ENCODE results near the gene SARDH. TPM values are rescaled to one million over a fixed set of nuclear protein-coding genes. Genes with fewer than 3 reads are reported as not detected.

The SARDH gene
- total and polyA plus RNA-seq, 8 donors = 3.9 to 13.9 (median 9.9) TPM

DNA sequence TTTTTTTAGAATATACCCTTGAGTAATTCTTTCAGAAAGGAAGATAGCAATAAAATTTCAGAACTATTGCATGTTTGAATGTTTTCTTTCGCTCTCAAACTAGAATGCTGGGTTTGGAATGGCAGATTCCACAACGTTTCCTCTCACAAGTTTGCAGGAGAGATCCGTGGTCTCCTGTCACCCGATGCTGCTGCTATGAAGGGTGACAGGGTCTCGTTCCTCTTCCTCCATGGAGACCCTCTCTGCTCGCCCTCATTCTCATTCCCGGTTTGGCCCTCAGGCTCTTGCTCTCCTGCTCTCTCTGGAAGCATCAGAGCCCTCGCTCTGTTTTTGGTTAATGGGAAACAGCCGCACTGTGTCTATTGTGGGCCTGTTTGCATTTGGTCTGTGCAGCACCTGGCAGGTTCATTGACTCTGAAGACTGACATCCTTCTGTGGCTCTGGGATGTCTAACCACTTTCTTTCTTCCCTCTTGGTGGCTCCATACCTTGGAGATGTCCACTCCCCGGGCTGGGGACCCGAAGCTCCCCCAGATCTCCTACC is 116.4 kb downstream of the SARDH start:
- H3K27ac ChIP-seq = no peak overlapping the region
- peaks cover 0 to 56% of the 10 kb centered on the region in 2 donors for H3K27me3 ChIP-seq
- TF ChIP-seq, protein P1, sequence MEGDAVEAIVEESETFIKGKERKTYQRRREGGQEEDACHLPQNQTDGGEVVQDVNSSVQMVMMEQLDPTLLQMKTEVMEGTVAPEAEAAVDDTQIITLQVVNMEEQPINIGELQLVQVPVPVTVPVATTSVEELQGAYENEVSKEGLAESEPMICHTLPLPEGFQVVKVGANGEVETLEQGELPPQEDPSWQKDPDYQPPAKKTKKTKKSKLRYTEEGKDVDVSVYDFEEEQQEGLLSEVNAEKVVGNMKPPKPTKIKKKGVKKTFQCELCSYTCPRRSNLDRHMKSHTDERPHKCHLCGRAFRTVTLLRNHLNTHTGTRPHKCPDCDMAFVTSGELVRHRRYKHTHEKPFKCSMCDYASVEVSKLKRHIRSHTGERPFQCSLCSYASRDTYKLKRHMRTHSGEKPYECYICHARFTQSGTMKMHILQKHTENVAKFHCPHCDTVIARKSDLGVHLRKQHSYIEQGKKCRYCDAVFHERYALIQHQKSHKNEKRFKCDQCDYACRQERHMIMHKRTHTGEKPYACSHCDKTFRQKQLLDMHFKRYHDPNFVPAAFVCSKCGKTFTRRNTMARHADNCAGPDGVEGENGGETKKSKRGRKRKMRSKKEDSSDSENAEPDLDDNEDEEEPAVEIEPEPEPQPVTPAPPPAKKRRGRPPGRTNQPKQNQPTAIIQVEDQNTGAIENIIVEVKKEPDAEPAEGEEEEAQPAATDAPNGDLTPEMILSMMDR (IDR thresholded peaks at IDR 0.05) = no peak
- intact Hi-C loops (cut with DNase I) = no loop called here
- H3K4me3 ChIP-seq = no peak overlapping the region
- H3K36me3 ChIP-seq = no peaks in the 10 kb centered on the region
- DNase-seq (peak in 1 of 4 donors; percentile 5), ATAC-seq (no peak)
- H3K4me1 ChIP-seq = no peaks in the 10 kb centered on the region
- H3K9me3 ChIP-seq = peaks cover 0 to 17% of the 10 kb centered on the region in 2 donors

DNA sequence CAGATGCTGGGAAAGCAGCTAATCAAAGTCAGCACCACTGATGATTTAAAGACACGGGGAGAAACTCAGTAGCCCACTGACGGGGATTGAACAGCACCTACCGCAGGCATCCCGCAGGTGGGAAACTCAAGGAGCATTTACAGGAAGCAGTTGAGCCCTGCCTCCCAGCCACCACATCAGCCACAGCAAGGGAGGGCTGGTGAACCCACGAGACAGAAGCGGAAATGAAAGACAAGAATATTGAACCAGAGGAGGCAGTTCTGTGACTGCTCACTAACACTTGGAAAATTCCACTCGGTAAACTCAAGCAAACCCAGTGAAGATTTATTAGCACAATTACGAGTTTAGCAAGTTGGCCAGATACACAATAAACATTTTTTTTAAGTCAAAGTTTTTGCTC is 118.4 kb downstream of the SARDH start:
- ATAC-seq (no peak), DNase-seq (peak in 1 of 4 donors; percentile 31)
- Histone ChIP-seq H3K27me3 (peaks cover 3 to 76% of the 10 kb centered on the region in 2 donors), H3K4me3 (no peak overlapping the region), H3K9me3 (no peaks in the 10 kb centered on the region), H3K36me3 (no peaks in the 10 kb centered on the region), H3K27ac (no peak overlapping the region), H3K4me1 (no peaks in the 10 kb centered on the region)
- TF ChIP-seq, protein P1 (IDR thresholded peaks at IDR 0.05) = no peak
- intact Hi-C loops (cut with DNase I) = no loop called here

DNA sequence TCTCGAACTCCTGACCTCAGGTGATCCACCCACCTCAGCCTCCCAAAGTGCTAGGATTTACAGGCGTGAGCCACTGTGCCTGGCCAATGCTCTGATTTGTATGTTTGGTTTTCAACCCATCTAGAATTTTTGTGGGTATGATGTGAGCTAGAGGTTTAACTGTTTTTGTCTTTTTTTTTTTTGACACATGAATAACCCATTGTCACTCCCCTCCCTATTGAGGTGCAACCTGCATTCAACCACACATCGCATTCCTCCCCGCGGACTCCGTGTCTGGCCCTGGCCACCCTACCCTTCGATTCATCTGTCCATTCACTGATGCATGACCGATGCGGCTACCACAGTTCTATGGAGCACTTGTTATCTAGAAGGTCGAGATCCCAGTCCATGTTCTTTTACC is 119.4 kb downstream of the SARDH start:
- Histone ChIP-seq H3K9me3 (no peaks in the 10 kb centered on the region), H3K4me1 (no peaks in the 10 kb centered on the region), H3K27ac (no peak overlapping the region), H3K4me3 (no peak overlapping the region), H3K27me3 (peaks cover 6 to 87% of the 10 kb centered on the region in 2 donors), H3K36me3 (no peaks in the 10 kb centered on the region)
- DNase-seq (peak in 1 of 4 donors; percentile 7), ATAC-seq (no peak)
- intact Hi-C loops (cut with DNase I) = no loop called here
- TF ChIP-seq, protein P1 (IDR thresholded peaks at IDR 0.05) = no peak

DNA sequence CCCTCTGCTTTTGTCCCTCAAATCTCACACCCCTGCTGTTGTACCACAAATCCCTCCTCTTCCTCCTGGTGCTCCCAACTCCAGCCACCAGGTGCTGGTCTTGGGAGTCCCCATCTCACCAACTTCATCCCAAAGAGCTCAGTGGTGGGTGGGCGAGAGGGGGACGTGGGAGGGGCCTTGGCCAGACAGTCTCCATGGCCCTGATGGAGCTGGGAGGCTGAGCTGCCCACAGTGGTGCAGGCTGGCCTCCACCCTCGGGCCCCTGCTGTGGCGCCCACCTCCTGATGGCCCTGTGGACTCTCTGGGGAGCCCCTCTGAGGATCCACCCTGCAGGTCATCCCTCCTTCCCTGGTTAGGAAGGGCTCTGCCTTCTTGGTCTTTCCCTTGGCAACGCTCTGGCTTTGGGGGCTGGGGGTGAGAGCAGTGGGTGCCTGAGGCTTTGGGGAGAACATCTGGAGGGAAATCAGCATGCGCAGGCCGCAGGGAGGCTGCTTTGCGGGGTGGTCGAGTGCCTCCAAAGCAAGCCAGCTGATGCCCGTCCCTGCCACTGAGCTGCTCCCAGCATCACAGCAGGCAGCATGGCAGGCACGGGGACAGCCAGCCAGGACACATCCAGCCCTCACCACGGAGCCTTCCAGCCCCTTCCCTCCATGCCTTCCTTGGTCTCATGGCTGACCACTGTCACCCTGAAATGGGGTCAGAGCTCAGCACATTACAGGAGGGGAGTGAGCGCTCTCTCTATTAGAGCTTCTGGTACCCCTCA is 121.3 kb downstream of the SARDH start:
- Histone ChIP-seq H3K9me3 (no peaks in the 10 kb centered on the region), H3K4me3 (no peak overlapping the region), H3K27me3 (peaks cover 6 to 88% of the 10 kb centered on the region in 2 donors), H3K36me3 (no peaks in the 10 kb centered on the region), H3K4me1 (no peaks in the 10 kb centered on the region), H3K27ac (no peak overlapping the region)
- TF ChIP-seq, protein P1 (IDR thresholded peaks at IDR 0.05) = no peak
- ATAC-seq (no peak), DNase-seq (peak in 1 of 4 donors; percentile 59)
- intact Hi-C loops (cut with DNase I) = no loop called here

DNA sequence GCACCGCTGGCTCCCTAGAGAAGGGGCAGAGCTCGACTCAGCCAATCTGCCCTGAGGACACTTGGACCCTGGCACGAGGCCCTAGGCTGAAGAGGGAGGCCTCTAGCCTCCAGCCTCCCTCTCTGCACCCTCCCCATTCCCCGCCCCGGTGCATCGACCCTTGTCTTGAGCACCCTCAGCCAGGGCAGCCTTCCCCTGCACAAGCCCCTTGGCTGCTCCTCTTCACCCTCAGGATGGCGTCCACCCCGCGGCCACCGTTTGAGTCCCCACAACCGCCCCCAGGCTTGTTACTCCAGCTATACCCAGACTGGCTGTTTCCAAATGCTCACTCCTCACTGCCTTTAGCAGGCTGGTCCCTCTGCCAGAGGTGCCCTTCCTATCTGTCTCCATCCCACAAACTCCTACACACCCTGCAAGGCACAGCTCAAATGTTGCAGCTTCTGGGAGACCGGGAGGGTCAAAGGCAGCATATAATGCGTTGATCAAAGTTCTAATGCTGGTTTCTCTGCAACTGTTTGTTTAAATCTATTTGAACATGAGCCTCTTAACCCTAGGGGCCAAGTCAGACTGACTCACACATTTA is 122.5 kb downstream of the SARDH start:
- Histone ChIP-seq H3K36me3 (no peaks in the 10 kb centered on the region), H3K4me3 (no peak overlapping the region), H3K9me3 (no peaks in the 10 kb centered on the region), H3K27me3 (peaks cover 10 to 95% of the 10 kb centered on the region in 2 donors), H3K4me1 (no peaks in the 10 kb centered on the region), H3K27ac (no peak overlapping the region)
- DNase-seq (peak in 1 of 4 donors; percentile 61), ATAC-seq (no peak)
- TF ChIP-seq, protein P1 (IDR thresholded peaks at IDR 0.05) = no peak
- intact Hi-C loops (cut with DNase I) = no loop called here
